ENCODE data around the gene RBL1.
"Not testable (repeated sequence)": the region's sequence is repeated elsewhere in the genome, so short reads cannot be mapped to it uniquely, and the experiment has no call there.

- TF ChIP-seq CTCF (conservative IDR thresholded peaks at IDR 0.05; ENCODE audit: low read length); EZH2phosphoT487 (IDR thresholded peaks at IDR 0.05; ENCODE audit: borderline replicate concordance): not testable (repeated sequence)
These were observed 94.2 kb downstream of the RBL1 start for GRCh38 chr20:37001634-37002033.

Measured in Loucy (cell line).